Body of pancreas (tissue), 4 donors: ENCODE results near the gene DNAJC13.

Experiments used
- CTCF ChIP-seq, 7 experiments: fragments of 450-650 bp in 4 of 7; fragments of 200-600 bp in 3 of 7; sonication (generic) in 3 of 7; IDR thresholded peaks; one replicate each; pipeline ENCODE4 v1.5.1; 2016 to 2019; ENCODE audit warnings: antibody characterized with exemption in 7 of 7
- POLR2A ChIP-seq, 3 donors: fragments of 450-650 bp; IDR thresholded peaks; one replicate each; pipeline ENCODE4 v1.6.1; 2016; ENCODE audit warnings: antibody characterized with exemption in 3 of 3, mild to moderate bottlenecking in 2 of 3

DNA sequence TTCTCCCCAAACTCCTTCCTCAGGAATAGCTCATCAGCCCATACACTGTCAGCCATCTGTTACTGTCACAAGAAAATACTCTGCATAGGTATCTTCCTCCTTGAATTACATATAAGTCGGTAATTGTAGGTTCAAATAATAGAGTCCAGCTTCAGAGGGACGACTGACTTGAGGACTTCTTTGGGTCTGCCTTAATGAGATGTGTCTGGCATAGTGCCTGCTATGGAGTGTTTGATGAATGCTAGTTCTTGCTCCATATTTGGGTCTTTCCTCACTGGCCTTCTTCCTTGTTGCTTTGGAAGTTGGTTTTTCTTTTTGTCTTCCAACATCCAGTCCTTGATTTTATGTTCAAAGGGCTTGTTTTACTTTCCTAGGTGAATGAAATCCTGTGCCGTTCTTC is 113.3 kb downstream of the DNAJC13 start:
- TF ChIP-seq POLR2A (IDR thresholded peaks at IDR 0.05) = no peak
- no peak for TF ChIP-seq CTCF (IDR thresholded peaks at IDR 0.05)
